Ishikawa (cell line): Measurements from ENCODE around the gene SYNE3.

Source experiments
- CEBPB ChIP-seq: IDR thresholded peaks from 2 replicates; pipeline ENCODE4 v1.6.1; 2012
- CREB1 ChIP-seq: IDR thresholded peaks from 2 replicates; pipeline ENCODE4 v1.6.1; 2012; ENCODE audit warnings: low read depth
- EP300 ChIP-seq: IDR thresholded peaks from 2 replicates; pipeline ENCODE4 v1.6.1; 2012; ENCODE audit warnings: borderline replicate concordance
- FOXM1 ChIP-seq: IDR thresholded peaks from 2 replicates; pipeline ENCODE4 v1.6.1; 2012; ENCODE audit warnings: low read depth, borderline replicate concordance
- MAX ChIP-seq: IDR thresholded peaks from 2 replicates; pipeline ENCODE4 v1.6.1; 2012
- RAD21 ChIP-seq: IDR thresholded peaks from 2 replicates; pipeline ENCODE4 v1.6.1; 2012; ENCODE audit warnings: low read depth
- REST ChIP-seq: IDR thresholded peaks from 2 replicates; pipeline ENCODE4 v1.6.1; 2012; ENCODE audit warnings: low read depth, mild to moderate bottlenecking
- TAF1 ChIP-seq: IDR thresholded peaks from 2 replicates; pipeline ENCODE4 v1.6.1; 2012; ENCODE audit warnings: low read depth, mild to moderate bottlenecking
- USF1 ChIP-seq: IDR thresholded peaks from 2 replicates; pipeline ENCODE4 v1.6.1; 2012
- YY1 ChIP-seq: IDR thresholded peaks from 2 replicates; pipeline ENCODE4 v1.6.1; 2012; ENCODE audit warnings: low read depth

GRCh38 chr14:95468448-95469133 lies 47.9 kb downstream of the SYNE3 start:
- TF ChIP-seq FOXM1 = no peak
- no peak for TF ChIP-seq USF1
- TF ChIP-seq RAD21 = no peak
- no peak for TF ChIP-seq EP300
- no peak for TF ChIP-seq TAF1
- no peak for TF ChIP-seq MAX
- TF ChIP-seq CEBPB = no peak
- no peak for TF ChIP-seq CREB1
- TF ChIP-seq REST = no peak
- TF ChIP-seq YY1 = no peak
